WI38 (cell line): ENCODE data around the gene C3orf20.

ENCODE experiments used
- H3K4me3 ChIP-seq: 2 replicates; pipeline ENCODE4 v1.5.1; 2011; ENCODE audit warnings: low read depth, mild to moderate bottlenecking, control low read depth, low read length
- TF ChIP-seq, protein P1 (sequence below): IDR thresholded peaks from 2 replicates; pipeline ENCODE4 v1.5.1; 2012; ENCODE audit warnings: low read depth, mild to moderate bottlenecking, control low read depth, low read length

The C3orf20 gene

DNA sequence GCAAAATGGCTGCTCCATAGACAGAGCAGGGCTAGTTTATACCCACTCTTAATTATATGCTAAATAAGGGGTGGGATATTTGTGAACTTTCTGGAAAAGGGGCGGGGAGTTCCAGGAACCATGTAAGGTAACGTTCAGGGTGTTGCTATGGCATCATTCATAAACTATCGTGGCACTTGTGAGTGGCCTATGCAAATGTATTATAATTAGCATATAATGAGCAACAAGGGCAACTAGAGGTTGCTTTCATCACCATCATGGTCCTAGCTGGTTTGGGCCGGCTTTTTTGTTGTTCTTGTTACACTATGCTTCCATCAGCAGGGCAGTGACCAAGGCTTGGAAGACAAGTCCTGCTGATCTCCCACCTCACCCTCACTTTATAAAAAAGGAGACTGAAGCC, 100.6 kb downstream of the C3orf20 start:
- H3K4me3 ChIP-seq = no peak overlapping the region
- TF ChIP-seq, protein P1, sequence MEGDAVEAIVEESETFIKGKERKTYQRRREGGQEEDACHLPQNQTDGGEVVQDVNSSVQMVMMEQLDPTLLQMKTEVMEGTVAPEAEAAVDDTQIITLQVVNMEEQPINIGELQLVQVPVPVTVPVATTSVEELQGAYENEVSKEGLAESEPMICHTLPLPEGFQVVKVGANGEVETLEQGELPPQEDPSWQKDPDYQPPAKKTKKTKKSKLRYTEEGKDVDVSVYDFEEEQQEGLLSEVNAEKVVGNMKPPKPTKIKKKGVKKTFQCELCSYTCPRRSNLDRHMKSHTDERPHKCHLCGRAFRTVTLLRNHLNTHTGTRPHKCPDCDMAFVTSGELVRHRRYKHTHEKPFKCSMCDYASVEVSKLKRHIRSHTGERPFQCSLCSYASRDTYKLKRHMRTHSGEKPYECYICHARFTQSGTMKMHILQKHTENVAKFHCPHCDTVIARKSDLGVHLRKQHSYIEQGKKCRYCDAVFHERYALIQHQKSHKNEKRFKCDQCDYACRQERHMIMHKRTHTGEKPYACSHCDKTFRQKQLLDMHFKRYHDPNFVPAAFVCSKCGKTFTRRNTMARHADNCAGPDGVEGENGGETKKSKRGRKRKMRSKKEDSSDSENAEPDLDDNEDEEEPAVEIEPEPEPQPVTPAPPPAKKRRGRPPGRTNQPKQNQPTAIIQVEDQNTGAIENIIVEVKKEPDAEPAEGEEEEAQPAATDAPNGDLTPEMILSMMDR = no peak

DNA sequence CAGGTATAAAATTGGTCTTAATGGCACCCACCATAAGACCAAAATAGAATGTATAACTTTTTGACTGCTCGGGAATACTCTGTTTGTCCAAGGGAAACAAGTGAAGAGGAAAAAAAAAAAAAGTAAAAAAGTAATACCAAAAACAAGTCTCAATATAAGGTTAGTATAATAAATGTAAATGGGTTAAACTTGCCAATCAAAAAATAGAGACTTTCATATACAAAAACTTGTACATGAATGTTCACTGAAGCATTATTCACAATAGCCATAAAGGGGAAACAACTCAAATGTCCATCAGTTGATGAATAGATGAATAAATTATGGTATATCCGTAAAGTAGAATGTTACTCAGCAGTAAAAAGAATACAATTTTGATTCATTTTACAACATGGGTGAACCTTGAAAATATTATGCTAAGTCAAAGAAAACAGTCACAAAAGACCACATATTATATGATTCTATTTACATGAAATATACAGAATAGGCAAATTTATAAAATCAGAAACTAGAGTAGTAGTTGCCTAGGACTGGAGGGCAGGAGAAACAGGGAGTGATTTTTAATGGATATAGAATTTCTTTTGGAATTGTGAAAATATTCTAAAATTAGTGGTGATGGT, 104.2 kb downstream of the C3orf20 start:
- no peak overlapping the region for H3K4me3 ChIP-seq
- TF ChIP-seq, protein P1 = no peak

DNA sequence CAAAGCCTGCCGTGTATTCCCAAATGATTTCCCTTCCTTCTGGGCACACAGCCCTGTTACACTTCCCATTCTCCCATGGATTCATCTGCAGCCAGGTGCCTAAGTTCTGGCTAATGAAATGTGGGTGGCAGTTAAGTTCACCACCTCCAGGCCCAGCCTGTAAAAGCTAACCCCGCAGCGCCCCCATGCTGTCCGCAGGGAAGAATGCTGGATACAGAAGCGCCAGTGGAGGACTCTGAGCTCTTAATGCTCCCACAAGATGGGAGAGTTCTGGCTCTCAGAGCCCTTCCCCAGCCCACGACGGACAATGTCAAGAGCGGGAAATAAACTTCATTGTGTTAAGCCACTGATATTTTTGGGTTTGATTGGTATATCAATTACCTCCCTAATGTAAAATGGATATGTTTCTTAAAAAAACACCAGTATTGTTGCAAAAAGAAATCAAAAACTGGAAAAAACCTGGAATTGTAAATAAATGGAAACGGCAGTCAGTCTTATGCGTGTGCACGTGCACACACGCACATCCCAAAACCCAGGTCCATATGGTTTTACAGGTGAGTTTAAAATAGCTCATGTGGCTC, 106.1 kb downstream of the C3orf20 start:
- TF ChIP-seq, protein P1 = peak; percentile 67
- no peak overlapping the region for H3K4me3 ChIP-seq

DNA sequence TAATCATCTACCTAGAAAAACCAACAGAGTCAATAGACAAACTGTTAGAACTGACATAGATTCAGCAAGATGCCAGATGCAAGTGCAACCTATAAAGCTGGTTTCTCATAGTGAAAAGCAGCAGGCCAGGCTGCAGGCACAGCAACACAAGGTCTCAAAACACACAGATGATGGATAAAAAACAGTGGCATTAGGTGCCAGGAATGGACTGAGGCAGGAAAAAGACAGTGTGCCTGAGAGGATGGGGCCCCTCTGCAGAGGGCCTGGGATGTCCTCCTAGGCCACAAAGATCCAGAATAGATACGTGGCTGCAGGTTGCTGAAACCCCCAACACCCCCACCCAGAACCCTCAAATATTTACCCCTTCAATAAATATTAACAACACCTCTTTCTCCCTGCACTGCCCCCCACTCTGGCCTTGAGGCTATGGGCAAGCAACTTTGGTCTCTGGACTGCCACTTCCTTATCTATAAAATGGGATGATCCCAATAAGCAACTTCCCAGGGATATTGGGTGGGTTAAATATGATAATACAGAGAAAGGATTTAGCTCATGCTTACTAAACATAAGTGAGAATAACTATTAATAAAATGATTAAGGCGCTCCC, 108.6 kb downstream of the C3orf20 start:
- TF ChIP-seq, protein P1 = no peak

DNA sequence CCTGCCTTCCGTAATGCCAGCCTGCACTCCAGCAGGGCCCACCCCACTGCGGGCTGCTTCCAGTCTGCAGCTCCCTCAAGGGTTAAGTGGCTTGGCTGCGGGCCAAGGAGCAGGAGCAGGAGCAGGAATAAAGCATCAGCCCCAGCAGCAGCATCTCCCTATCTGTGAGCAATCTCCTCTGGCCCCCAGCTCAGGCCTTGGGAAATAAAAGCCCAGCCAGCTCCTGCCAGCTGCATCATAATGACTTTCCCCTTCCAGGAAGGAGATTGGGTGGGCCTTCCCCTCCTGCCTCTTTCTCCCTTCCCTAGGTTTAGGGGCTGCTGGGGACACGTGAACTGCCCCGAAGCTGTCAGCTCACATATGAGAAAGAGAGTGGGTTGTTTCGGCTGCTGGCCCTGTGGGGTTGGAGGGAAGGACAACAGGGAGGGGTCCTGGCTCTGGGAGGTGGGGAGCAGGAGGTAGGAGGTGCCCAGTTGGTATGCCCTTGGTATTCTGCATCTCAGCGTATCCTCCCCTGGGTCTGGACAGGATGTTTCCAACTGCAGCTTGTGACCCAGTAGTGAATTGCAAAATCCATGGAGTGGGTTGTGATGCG, 109.2 kb downstream of the C3orf20 start:
- TF ChIP-seq, protein P1 = no peak
- H3K4me3 ChIP-seq = no peak overlapping the region

More for the DNA sequence above, 108.6 kb downstream of the C3orf20 start:
- H3K4me3 ChIP-seq = no peak overlapping the region

DNA sequence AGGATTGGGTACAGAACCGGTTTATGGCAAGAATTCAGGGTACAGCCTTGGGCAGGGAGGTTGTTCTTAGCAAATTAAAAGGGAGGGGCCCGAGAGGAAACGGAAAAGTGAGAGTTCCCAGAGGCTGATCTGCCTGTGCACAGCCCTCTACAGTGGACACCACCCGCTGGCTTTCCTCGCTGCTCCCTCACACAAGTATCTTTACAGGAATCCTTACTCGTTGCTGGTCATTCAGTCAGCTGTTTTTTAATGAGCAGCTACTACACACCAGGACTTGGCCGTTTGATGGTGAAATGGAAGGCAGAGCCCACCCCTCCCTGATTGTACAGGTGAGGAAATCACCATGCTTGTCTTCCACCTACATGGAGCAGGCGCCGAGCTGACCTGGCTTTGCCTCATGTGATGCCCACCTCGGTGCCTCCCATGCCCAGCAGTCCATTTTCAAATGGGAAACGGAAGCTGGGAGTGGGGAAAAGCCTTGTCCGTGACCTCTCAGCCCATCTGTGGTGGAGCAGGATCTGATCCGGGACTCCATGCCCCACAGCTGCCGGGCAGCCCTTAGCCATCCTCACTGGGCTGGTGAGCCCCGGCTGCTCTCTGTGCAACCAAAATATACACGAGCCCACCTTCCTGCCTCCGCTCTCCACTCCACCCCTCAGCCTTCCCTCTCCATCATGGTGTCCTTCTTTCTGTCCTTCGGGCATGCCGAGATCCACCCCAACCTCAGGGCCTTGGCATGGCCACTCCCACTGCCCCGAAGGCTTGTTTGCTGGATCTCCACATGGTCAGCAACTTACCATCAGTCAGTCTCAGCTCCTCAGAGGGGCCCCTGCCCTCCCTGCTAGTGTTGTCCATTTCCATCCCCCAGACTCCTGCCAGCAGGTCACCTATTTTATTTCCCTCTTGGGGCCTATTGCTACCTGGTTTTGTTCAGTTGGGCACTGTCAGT, 110.5 kb downstream of the C3orf20 start:
- TF ChIP-seq, protein P1 = no peak

More for the DNA sequence above, 110.5 kb downstream of the C3orf20 start:
- H3K4me3 ChIP-seq = no peak overlapping the region
